Stimulated activated CD8-positive, alpha-beta memory T cell treated with anti-CD3 and anti-CD28 coated beads, Interleukin-12 subunit alpha, Interleukin-12 subunit beta, amount 100 ng/mL, for 1 hour (primary cell): Measurements from ENCODE around the gene TENT5A.
"Not testable (repeated sequence)": the region's sequence is repeated elsewhere in the genome, so short reads cannot be mapped to it uniquely, and the experiment has no call there.

Experiments used
- DNase-seq: peaks from one replicate; pipeline ENCODE4 v3.0.0-alpha.2; 2020; ENCODE audit warnings: low read depth

Gene TENT5A

DNA sequence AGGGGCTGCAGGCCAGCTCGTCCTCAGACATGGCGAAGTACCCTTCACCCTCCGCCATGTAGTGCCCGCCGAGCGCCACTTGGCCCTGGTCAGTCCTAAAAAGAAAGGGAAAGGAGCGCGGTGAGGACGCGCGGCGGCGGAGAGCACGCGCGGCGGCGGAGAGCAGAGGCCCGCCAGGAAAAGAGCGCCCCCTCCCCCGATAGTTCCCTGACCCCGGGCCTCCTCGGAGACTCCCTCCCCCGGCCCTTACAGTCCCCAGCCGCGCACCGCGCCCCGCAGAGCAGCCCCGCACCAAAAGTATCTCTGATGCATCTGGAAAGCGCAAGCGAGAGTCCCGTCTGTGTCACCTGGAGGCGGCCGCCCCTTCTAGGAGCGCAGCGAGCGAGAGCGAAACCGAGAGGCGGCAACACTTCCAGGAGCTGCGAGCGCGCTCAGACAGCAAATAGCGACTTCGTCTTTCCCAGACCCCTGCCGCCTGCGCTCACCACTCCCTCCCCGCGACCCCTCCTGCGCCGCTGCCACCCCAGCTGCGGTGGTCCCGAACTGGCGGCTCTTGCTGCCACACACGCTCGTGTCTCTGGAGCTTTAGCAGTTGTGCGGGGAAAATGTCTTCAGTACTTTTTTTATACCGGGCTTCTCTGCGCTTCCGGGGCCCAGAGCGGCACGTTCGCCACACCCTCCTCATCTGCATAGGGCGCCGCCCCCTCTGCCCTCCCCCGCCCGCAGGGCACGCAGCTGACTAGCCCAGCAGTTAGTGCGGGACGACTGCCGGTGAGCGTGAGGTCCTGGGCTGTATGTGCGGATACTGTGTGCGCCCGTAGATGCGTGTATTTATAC is at the start of gene TENT5A:
TENT5A (minus strand) TSS at position 598 of the 837 bp plus-strand sequence; CDS start at position 58, 540 bp downstream.
- peak; percentile 72 for DNase-seq

- no peak for DNase-seq
Measured at GRCh38 chr6:81801489-81801888, 49.0 kb upstream of the TENT5A start.

DNA sequence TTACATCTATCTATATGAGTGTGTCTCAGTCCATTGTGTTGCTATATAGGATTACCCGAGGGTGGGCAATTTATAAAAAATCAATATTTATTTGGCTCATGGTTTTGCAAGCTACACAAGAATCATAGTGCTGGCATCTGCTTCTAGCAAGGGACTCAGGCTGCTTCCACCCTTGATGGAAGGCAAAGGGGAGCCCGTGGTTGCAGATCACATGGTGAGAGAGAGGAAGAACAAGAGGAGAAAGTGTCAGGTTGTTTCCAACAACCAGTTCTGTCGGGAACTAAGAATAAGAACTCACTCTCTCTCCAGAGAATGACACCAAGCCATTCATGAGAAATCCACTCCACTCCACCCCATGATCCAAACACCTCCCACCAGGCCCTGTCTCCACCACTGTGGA is 48.2 kb upstream of the TENT5A start:
- DNase-seq, result no peak

DNA sequence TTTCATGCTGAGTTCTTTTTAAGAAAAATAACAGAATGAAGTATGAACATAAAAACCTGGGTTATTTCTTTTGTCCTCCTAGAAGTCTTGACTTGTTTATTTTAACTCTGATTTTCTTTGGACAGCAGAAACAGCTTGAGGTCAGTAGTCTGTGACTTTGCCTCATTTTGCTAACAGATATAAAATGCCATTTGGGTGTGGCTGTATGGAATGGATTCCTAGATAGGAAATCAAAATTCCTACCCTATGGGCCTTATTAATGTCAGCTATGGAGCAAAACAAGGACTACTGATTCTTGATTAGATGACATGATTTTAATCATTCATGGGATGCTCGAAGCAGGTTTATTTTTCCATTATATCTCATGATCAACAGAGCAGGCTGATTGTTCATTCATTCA is 46.8 kb upstream of the TENT5A start:
- DNase-seq, result no peak

DNA sequence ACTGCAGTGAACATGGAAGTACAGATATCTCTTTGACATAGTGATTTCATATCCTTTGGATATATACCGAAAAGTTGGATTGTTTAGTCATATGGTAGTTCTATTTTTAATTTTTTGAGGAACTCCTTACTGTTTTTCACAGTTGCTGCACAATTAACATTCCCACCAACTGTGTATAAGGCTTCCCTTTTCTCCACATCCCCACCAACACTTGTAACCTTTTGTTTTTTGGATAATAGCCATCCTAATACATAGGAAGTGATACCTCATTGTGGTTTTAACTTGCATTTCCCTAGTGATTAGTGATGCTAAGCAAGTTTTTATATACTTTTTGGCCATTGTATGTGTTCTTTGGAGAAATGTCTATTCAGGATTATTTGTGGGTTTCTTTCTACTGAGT is 45.1 kb upstream of the TENT5A start:
- DNase-seq, result no peak

- no peak for DNase-seq
Measured at GRCh38 chr6:81795890-81796289, 43.4 kb upstream of the TENT5A start.

DNA sequence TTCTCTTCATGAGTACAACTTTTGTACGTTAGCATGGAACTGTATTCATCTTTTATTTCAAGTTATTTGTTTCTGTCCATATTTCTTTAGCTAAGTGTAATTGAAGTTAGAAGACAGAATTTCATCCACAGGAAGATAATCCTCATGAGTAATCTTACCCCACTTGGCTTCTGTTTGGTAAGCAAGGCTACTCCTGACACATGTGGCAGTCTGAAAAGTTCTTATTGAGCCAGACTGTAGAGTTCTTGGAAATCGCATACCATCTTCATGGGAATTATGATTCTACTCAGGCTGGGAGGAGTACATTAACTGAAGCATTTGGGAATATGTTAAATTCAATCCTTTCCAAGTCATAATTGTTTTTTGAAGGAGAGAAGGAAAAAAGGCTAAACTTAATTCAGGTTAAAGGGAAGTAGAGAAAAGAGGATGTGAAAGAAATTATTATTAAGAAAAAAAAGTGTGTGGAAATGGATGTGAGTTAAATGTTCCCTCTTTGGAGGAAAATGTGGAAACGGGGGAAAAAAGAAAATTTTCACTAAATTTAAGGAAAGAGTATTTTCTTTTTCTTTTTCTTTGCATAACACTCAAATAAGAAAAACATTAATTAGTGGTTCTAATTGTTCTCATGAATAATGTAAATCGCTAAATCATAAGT is 41.5 kb upstream of the TENT5A start:
- DNase-seq, result no peak

DNA sequence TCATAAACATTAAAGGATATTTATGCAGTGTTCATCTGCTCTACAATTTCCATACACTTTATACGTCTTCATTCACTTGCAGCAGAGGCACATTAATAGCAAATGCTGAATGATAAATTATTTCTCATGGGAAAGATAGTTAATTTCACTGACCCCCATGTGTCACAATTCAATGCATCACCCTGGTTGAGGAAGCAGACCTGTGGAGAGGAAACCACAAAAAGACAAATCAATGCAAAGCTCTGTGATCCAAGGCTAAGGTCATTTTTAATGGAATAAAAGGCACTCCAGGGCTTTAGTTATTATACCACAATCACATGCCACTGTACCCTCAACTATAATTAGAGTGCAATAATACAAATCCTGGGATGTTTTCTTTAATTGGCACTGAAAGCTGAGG is 40.3 kb upstream of the TENT5A start:
- no peak for DNase-seq

DNA sequence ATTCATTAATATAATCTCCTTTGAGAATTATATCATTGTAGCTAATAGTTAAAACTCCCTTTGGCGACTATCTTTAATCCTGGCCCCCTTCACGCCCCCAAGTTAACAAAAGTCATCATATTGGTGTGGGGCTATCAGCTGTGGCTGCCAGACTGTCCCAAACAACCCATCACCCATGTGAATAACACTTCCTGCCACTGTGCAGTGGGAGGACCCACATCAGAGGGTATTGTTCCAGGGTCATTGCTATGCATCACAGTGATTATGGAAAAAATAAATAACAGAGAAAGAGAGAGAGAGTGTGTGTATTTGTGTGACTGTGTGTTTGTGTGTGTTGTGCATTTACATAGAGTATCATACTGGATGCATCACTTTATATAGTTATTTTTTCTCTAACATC is 39.3 kb upstream of the TENT5A start:
- DNase-seq, result no peak

DNA sequence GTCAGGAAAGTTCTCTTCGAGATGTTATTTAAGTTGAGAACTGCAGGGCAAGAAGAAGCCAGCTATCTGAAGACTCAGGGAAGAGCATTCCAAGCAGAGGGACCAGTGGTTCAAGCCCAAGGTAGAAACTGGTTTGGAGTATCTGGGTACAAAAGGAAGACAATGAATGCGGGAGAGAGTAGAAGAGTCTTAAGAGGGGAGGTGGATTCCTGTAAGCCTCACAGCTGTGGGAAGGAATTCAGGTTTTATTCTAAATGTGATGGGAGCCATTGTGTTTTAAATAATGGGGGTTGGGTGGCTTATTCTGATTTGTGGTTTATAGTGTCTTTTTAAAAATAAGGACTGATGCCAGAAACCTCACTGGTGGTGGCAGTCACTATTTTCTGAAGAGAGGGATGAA is 37.6 kb upstream of the TENT5A start:
- no peak for DNase-seq

GRCh38 chr6:81789291-81789690 is 36.8 kb upstream of the TENT5A start:
- DNase-seq, result no peak

DNA sequence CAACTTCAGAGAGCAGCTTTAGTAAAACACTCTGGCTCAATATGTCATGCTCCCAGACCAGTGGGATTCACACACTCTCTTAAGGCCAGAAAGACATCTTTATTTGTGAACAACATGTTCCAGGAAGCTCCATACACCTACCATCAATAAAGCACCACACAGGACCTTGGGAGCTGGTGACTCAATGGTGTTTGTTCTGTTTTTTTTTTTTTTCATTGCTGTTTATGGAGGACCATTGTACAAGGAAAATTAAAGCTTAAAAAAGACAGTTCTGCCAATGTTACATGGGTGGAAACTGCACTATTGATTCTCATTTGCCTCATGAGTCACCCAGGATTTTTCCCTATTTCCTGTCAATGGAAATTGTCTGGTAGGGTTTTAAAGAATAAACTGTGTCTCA is 36.3 kb upstream of the TENT5A start:
- no peak for DNase-seq

GRCh38 chr6:81787313-81788068 is 35.0 kb upstream of the TENT5A start:
- no peak for DNase-seq

- no peak for DNase-seq
Measured at GRCh38 chr6:81786150-81786549, 33.7 kb upstream of the TENT5A start.

- no peak for DNase-seq
Measured at GRCh38 chr6:81785377-81785776, 32.9 kb upstream of the TENT5A start.

DNA sequence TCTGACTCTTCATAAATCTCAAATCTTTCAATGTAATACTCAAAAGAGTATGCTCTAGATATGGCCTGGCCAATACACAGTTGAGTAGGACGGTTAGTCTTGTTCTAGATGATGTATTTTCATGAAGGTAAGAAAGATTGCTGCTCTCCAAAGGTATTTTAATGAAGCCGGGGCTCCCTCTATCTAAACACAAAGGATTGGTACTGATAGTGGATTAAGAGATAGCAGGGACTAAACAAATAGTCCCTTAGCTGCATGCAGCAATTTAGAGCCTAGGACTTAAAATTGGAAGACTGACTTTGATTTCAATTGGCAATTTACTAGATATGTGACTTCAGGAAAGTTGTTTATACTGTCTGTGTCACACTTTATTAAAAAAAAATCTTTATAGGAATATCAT is 31.4 kb upstream of the TENT5A start:
- DNase-seq, result no peak

DNA sequence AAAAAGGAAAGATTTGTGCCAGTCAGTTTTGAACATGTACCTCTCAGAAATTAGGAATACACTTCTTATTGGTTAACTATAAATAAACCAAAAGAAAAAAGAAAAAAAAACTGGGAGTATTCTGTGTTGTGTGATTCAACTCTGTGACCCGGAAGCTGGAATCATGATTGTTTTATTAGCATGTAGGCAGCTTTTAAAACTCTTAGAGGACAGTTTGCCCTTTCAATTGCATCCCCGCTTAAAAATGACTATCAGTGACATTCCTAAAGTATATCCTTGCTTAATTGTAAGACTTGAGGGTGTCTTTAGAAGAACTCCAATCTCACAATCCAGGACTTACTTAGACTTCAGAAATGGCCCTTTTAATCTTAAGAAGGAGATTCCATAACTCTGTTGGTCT is 29.1 kb upstream of the TENT5A start:
- no peak for DNase-seq

DNA sequence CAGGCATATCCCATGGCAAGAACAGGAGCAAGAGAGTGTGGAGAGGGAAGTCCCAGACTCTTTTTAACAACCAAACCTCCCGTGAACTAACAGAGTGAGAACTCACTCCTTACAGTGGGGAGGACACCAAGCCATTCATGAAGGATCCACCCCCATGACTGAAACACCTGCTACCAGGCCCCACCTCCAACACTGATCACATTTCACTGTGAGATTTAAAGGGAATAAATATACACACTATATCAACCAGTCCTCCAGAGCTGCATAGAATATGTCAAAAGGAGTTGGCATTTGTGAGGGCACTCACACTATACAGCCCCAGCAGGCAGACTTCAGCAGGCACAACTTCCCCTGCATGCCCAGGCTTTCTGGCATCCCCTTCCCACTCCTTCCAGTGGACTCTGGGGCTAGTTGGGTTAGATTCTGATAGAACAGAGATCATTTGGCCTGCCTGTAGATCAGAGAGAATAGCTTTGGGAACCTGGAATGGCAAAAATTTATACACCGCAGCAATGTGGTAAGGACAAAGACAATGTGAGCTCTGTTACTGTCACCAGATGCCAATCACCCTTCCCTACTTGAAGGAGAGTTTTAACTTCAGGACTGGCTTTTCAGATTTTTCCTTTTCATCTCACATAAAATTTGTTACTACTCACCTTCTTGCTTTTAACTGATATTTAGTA is 25.2 kb upstream of the TENT5A start:
- no peak for DNase-seq

GRCh38 chr6:81776219-81776618 is 23.7 kb upstream of the TENT5A start:
- DNase-seq, result not testable (repeated sequence)

- no peak for DNase-seq
Measured at GRCh38 chr6:81774542-81774941, 22.1 kb upstream of the TENT5A start.

- DNase-seq, result no peak
Measured at GRCh38 chr6:81773887-81774286, 21.4 kb upstream of the TENT5A start.

DNA sequence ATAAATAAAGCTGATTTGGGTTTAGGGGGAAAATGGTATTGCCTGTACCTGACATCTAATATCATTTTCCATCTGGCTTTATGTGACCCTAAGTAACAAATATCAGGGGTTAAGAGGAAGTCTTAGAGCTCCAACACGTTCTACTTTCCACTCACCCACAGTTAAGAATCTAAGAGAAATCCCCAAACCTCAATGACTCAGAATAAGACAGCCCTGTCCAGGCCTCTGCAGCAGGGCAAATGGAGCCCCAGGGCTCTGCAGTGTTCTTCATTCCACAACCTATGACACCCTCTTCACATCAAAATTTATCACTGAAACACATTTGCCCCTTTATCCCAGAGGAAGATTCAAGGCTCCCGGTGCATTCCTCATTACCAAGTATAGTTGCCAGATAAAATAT is 20.3 kb upstream of the TENT5A start:
- DNase-seq, result no peak
